NCI-H1417 treated with DMSO at 0.1 percent for 48 hours (cell line): ENCODE measurements around the gene CLUH.

Source experiments
- DNase-seq: peaks from one replicate; lab custom pipeline; 2025; lab: John Stamatoyannopoulos, UW

The CLUH gene

GRCh38 chr17:2711608-2712299 is at the start of gene CLUH:
Gene CLUH (minus strand): TSS chr17:2711764. CDS start chr17:2711661, 103 bp downstream.
- peak; percentile 33 for DNase-seq

GRCh38 chr17:2758870-2759269 is 47.3 kb upstream of the CLUH start:
- no peak for DNase-seq

GRCh38 chr17:2755891-2756724 is 44.5 kb upstream of the CLUH start:
- no peak for DNase-seq

GRCh38 chr17:2751491-2751890 is 39.9 kb upstream of the CLUH start:
- no peak for DNase-seq

- DNase-seq, result no peak
These were observed 39.2 kb upstream of the CLUH start for GRCh38 chr17:2750721-2751120.

GRCh38 chr17:2749784-2750181 is 38.2 kb upstream of the CLUH start:
- DNase-seq, result no peak

- no peak for DNase-seq
These were observed 37.7 kb upstream of the CLUH start, which contains the start of gene CCDC92B for GRCh38 chr17:2749058-2749783. Gene CCDC92B (minus strand): TSS chr17:2749652. CDS start chr17:2735145, 14,507 bp downstream.

GRCh38 chr17:2745317-2746037 is 33.9 kb upstream of the CLUH start:
- no peak for DNase-seq

GRCh38 chr17:2737693-2738092 is 26.1 kb upstream of the CLUH start:
- no peak for DNase-seq

- DNase-seq, result no peak
These were observed 25.4 kb upstream of the CLUH start for GRCh38 chr17:2736956-2737355.

GRCh38 chr17:2735896-2736295 is 24.3 kb upstream of the CLUH start:
- no peak for DNase-seq

- DNase-seq, result no peak
These were observed 23.4 kb upstream of the CLUH start for GRCh38 chr17:2734939-2735338.

- DNase-seq, result no peak
These were observed 20.2 kb upstream of the CLUH start for GRCh38 chr17:2731807-2732206.

GRCh38 chr17:2730764-2731353 is 19.3 kb upstream of the CLUH start:
- no peak for DNase-seq

GRCh38 chr17:2724784-2725164 is 13.2 kb upstream of the CLUH start:
- no peak for DNase-seq

GRCh38 chr17:2723997-2724783 is 12.6 kb upstream of the CLUH start:
- DNase-seq, result no peak

GRCh38 chr17:2723505-2723996 is 12.0 kb upstream of the CLUH start:
- no peak for DNase-seq

GRCh38 chr17:2722611-2723010 is 11.0 kb upstream of the CLUH start:
- DNase-seq, result no peak

GRCh38 chr17:2721603-2722002 is 10.0 kb upstream of the CLUH start:
- DNase-seq, result no peak

GRCh38 chr17:2719861-2720260 is 8.3 kb upstream of the CLUH start:
- no peak for DNase-seq
